Spinal cord (tissue), 10 donors: ENCODE results near the gene DIRAS3. TPM values are rescaled to one million over a fixed set of nuclear protein-coding genes. Genes with fewer than 3 reads are reported as not detected.
"Not testable (repeated sequence)": the region's sequence is repeated elsewhere in the genome, so short reads cannot be mapped to it uniquely, and the experiment has no call there.

Experiments
- DNase-seq, 6 donors: peaks; one replicate each; pipeline versions ENCODE4 v3.0.0 to v3.0.0-alpha.2; 2013 to 2015; ENCODE audit warnings: low spot score in 6 of 6, low read depth in 4 of 6
- H3K27ac ChIP-seq: one replicate; pipeline ENCODE4 v1.5.1; 2013; ENCODE audit warnings: low read depth, low read length, control low read depth
- H3K27me3 ChIP-seq: one replicate; pipeline ENCODE4 v1.6.1; 2013; ENCODE audit warnings: low read length; ENCODE audit not compliant: control insufficient read depth, insufficient read depth
- H3K36me3 ChIP-seq: one replicate; pipeline ENCODE4 v1.6.1; 2013; ENCODE audit warnings: low read length; ENCODE audit not compliant: control insufficient read depth, insufficient read depth
- H3K4me1 ChIP-seq: one replicate; pipeline ENCODE4 v1.6.1; 2013; ENCODE audit warnings: low read length; ENCODE audit not compliant: control insufficient read depth, insufficient read depth
- H3K4me3 ChIP-seq: one replicate; pipeline ENCODE4 v1.5.1; 2013; ENCODE audit warnings: low read depth, low read length, control low read depth
- H3K9me3 ChIP-seq: one replicate; pipeline ENCODE4 v1.6.1; 2013; ENCODE audit warnings: low read length; ENCODE audit not compliant: control insufficient read depth, insufficient read depth
- WGBS: methylation state at CpG from one replicate; pipeline ENCODE4 v1.1.5; 2013; ENCODE audit warnings: missing lambda C conversion rate; ENCODE audit not compliant: insufficient coverage; 5-methylcytosine and 5-hydroxymethylcytosine counted together
- polyA plus RNA-seq, 2 donors: library from polyadenylated mRNA; unstranded; fragments of 120-200 nt; gene quantifications; one replicate each; pipeline ENCODE4 v1.2.1, GENCODE V29; 2013; ENCODE audit not compliant: insufficient read length in 2 of 2
- total RNA-seq, 2 donors: library from RNA; depleted of rRNA in 1 of 2; stranded (reverse); fragments of 120-200 nt in 1 of 2; fragments of >200 nt in 1 of 2; gene quantifications; one replicate each; pipeline versions ENCODE4 v1.2.3 to v1.2.4, GENCODE V29; 2013 to 2014
- donor health status: healthy.

The DIRAS3 gene
- total and polyA plus RNA-seq, 4 donors: 3.6 to 17.2 (median 10.4) TPM

- H3K36me3 ChIP-seq: no peaks in the 10 kb centered on the region
- no peaks in the 10 kb centered on the region for H3K9me3 ChIP-seq
- no peak overlapping the region for H3K4me3 ChIP-seq
- no peaks in the 10 kb centered on the region for H3K4me1 ChIP-seq
- no peaks in the 10 kb centered on the region for H3K27me3 ChIP-seq
- peak in 1 of 6 donors; percentile 17 for DNase-seq
- H3K27ac ChIP-seq: no peak overlapping the region
These were observed 40.3 kb downstream of the DIRAS3 start for GRCh38 chr1:68010090-68010489.

- H3K4me1 ChIP-seq, H3K27ac ChIP-seq, DNase-seq, H3K36me3 ChIP-seq, H3K9me3 ChIP-seq, H3K4me3 ChIP-seq, H3K27me3 ChIP-seq: not testable (repeated sequence)
- WGBS: no CpG with 5 or more reads among the region's 3 CpGs
These were observed 46.8 kb downstream of the DIRAS3 start for GRCh38 chr1:68003626-68004025.

GRCh38 chr1:68000191-68000590 lies 50.2 kb downstream of the DIRAS3 start:
- H3K27ac ChIP-seq: no peak overlapping the region
- WGBS: no CpG with 5 or more reads among the region's 1 CpG
- no peaks in the 10 kb centered on the region for H3K36me3 ChIP-seq
- H3K4me1 ChIP-seq: no peaks in the 10 kb centered on the region
- H3K9me3 ChIP-seq: peaks cover 5% of the 10 kb centered on the region
- no peak for DNase-seq
- H3K27me3 ChIP-seq: no peaks in the 10 kb centered on the region
- no peak overlapping the region for H3K4me3 ChIP-seq

DNA sequence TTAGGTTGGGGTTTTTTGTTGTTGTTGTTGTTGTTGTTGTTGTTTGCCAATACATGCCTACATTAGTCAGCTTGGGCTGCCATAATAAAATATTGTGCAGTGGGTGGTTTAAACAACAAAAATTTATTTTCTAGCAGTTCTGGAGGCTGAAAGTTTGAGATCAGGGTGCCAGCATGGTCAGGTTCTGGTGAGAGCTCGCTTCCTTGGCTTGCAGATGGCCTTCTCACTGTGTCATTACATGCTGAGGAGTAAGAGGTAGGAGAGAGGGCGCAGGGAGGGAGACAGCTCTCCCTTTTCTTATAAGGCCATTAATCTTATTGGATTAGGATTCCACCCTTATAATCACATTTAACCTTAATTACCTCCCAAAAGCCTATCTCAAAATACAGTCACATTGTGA lies 52.7 kb downstream of the DIRAS3 start:
- H3K27ac ChIP-seq: no peak overlapping the region
- no CpG with 5 or more reads among the region's 2 CpGs for WGBS
- H3K4me3 ChIP-seq: no peak overlapping the region
- no peak for DNase-seq
- H3K27me3 ChIP-seq: no peaks in the 10 kb centered on the region
- no peaks in the 10 kb centered on the region for H3K36me3 ChIP-seq
- H3K4me1 ChIP-seq: no peaks in the 10 kb centered on the region
- peaks cover 9% of the 10 kb centered on the region for H3K9me3 ChIP-seq

Other genes starting within 250 kb of the DIRAS3 start
- 100 to 1,000 TPM in 1 of 2 donors, 10 to 100 TPM in 1; 61.3 to 157 TPM for gene GNG12, start 217.2 kb downstream of the DIRAS3 start, total RNA-seq
- gene GNG12, start 217.2 kb downstream of the DIRAS3 start, polyA plus RNA-seq: 10 to 100 TPM; 64.6 to 92.3 TPM
- gene WLS, start 181.9 kb upstream of the DIRAS3 start, total RNA-seq: 100 to 1,000 TPM in 1 of 2 donors, 10 to 100 TPM in 1; 90.4 to 209 TPM
- 100 to 1,000 TPM; 124 TPM for gene WLS, start 181.9 kb upstream of the DIRAS3 start, polyA plus RNA-seq